OCI-LY3 (cell line): ENCODE measurements around the gene HSCB.

Experiments used
- CTCF ChIP-seq: fragments of 200-600, 300-600 bp; sonication (generic); IDR thresholded peaks from 2 replicates; pipeline ENCODE4 v1.5.1; 2014; ENCODE audit warnings: antibody characterized with exemption, low read length, low read depth
- EZH2phosphoT487 ChIP-seq: fragments of 200-600 bp; shearing (Covaris generic); IDR thresholded peaks from 2 replicates; pipeline ENCODE4 v1.6.1; 2018; ENCODE audit warnings: antibody characterized with exemption, mixed run types, low read depth

GRCh38 chr22:28769394-28770085, 27.7 kb downstream of the HSCB start:
- TF ChIP-seq CTCF = no peak
- TF ChIP-seq EZH2phosphoT487 = no peak
